Effector memory CD8-positive, alpha-beta T cell (primary cell): ENCODE results near the gene HTR4.
"Not testable (repeated sequence)": the region's sequence is repeated elsewhere in the genome, so short reads cannot be mapped to it uniquely, and the experiment has no call there.

ENCODE experiments used
- ATAC-seq: fragments of 150-1000 bp; cut with Tn5 transposase; replicated peaks from 2 replicates; pipeline ENCODE4 v1.10.0; 2021; ENCODE audit warnings: mild to moderate bottlenecking, moderate library complexity
- DNase-seq, 3 experiments: peaks; one replicate each; pipeline ENCODE4 v3.0.0; 2021
- H3K27ac Mint-ChIP-seq, 2 donors: one replicate each; pipeline ENCODE4 v1.8.0; 2022; ENCODE audit warnings: mild to moderate bottlenecking in 2 of 2, mixed read lengths in 2 of 2, moderate library complexity in 2 of 2
- H3K27me3 Mint-ChIP-seq, 2 donors: one replicate each; pipeline ENCODE4 v1.8.0; 2022; ENCODE audit warnings: mixed read lengths in 2 of 2
- H3K36me3 Mint-ChIP-seq: one replicate; pipeline ENCODE4 v1.8.0; 2022; ENCODE audit warnings: mild to moderate bottlenecking, moderate library complexity, mixed read lengths; ENCODE audit not compliant: insufficient read depth
- H3K4me1 Mint-ChIP-seq, 2 donors: one replicate each; pipeline ENCODE4 v1.8.0; 2022; ENCODE audit warnings: low read depth in 2 of 2, mixed read lengths in 2 of 2
- H3K4me3 Mint-ChIP-seq, 2 donors: one replicate each; pipeline ENCODE4 v1.8.0; 2022; ENCODE audit warnings: mild to moderate bottlenecking in 2 of 2, mixed read lengths in 2 of 2, moderate library complexity in 2 of 2
- H3K9me3 Mint-ChIP-seq, 2 donors: one replicate each; pipeline ENCODE4 v1.8.0; 2022; ENCODE audit warnings: mixed read lengths in 2 of 2

HTR4 gene

GRCh38 chr5:148486456-148486855 is 167.9 kb downstream of the HTR4 start:
- Mint-ChIP-seq H3K27ac (no peak overlapping the region), H3K27me3 (peaks cover 65 to 80% of the 10 kb centered on the region in 2 donors), H3K4me3 (no peak overlapping the region), H3K36me3 (no peaks in the 10 kb centered on the region), H3K4me1 (peaks cover 8 to 9% of the 10 kb centered on the region in 2 donors), H3K9me3 (no peaks in the 10 kb centered on the region)
- DNase-seq (no peak), ATAC-seq (no peak)

GRCh38 chr5:148484651-148485050 is 169.7 kb downstream of the HTR4 start:
- DNase-seq (no peak), ATAC-seq (no peak)
- Mint-ChIP-seq H3K4me3 (no peak overlapping the region), H3K4me1 (peaks cover 8 to 9% of the 10 kb centered on the region in 2 donors), H3K36me3 (no peaks in the 10 kb centered on the region), H3K27me3 (peaks cover 57 to 65% of the 10 kb centered on the region in 2 donors), H3K27ac (no peak overlapping the region), H3K9me3 (no peaks in the 10 kb centered on the region)

- ATAC-seq (no peak), DNase-seq (no peak)
- Mint-ChIP-seq H3K4me3 (no peak overlapping the region), H3K27me3 (peaks cover 48 to 59% of the 10 kb centered on the region in 2 donors), H3K9me3 (no peaks in the 10 kb centered on the region), H3K36me3 (no peaks in the 10 kb centered on the region), H3K27ac (no peak overlapping the region), H3K4me1 (peaks cover 8 to 9% of the 10 kb centered on the region in 2 donors)
These were observed 170.6 kb downstream of the HTR4 start for GRCh38 chr5:148483750-148484149.

- Mint-ChIP-seq H3K36me3 (no peaks in the 10 kb centered on the region), H3K4me3 (no peak overlapping the region), H3K27me3 (peaks cover 53 to 63% of the 10 kb centered on the region in 2 donors), H3K9me3 (no peaks in the 10 kb centered on the region), H3K27ac (no peak overlapping the region), H3K4me1 (peaks cover 8 to 9% of the 10 kb centered on the region in 2 donors)
- DNase-seq (peak; percentile 44 to 61 (median 47)), ATAC-seq (peak; percentile 64)
These were observed 171.4 kb downstream of the HTR4 start for GRCh38 chr5:148482697-148483462.

- ATAC-seq (no peak), DNase-seq (no peak)
- no peak overlapping the region for H3K27ac Mint-ChIP-seq
- peaks cover 53 to 61% of the 10 kb centered on the region in 2 donors for H3K27me3 Mint-ChIP-seq
- H3K36me3 Mint-ChIP-seq: no peaks in the 10 kb centered on the region
- peak overlapping the region in 1 of 2 donors; percentile 1 for H3K4me3 Mint-ChIP-seq
- H3K9me3 Mint-ChIP-seq: no peaks in the 10 kb centered on the region
- H3K4me1 Mint-ChIP-seq: peaks cover 8 to 9% of the 10 kb centered on the region in 2 donors
These were observed 172.1 kb downstream of the HTR4 start for GRCh38 chr5:148482196-148482595.

GRCh38 chr5:148477429-148477828 is 176.9 kb downstream of the HTR4 start:
- DNase-seq (no peak), ATAC-seq (no peak)
- Mint-ChIP-seq H3K9me3 (no peaks in the 10 kb centered on the region), H3K4me3 (no peak overlapping the region), H3K4me1 (peaks cover 4% of the 10 kb centered on the region in 2 donors), H3K27me3 (peaks cover 34 to 41% of the 10 kb centered on the region in 2 donors), H3K27ac (no peak overlapping the region), H3K36me3 (no peaks in the 10 kb centered on the region)

- Mint-ChIP-seq H3K4me1 (no peaks in the 10 kb centered on the region), H3K4me3 (no peak overlapping the region), H3K9me3 (no peaks in the 10 kb centered on the region), H3K27ac (no peak overlapping the region), H3K36me3 (no peaks in the 10 kb centered on the region), H3K27me3 (peaks cover 25 to 33% of the 10 kb centered on the region in 2 donors)
- DNase-seq (no peak), ATAC-seq (no peak)
These were observed 178.0 kb downstream of the HTR4 start for GRCh38 chr5:148476302-148476701.

- Mint-ChIP-seq H3K27ac (no peak overlapping the region), H3K36me3 (no peaks in the 10 kb centered on the region), H3K9me3 (no peaks in the 10 kb centered on the region), H3K27me3 (peaks cover 25 to 33% of the 10 kb centered on the region in 2 donors), H3K4me3 (no peak overlapping the region), H3K4me1 (no peaks in the 10 kb centered on the region)
- DNase-seq (no peak), ATAC-seq (no peak)
These were observed 180.3 kb downstream of the HTR4 start for GRCh38 chr5:148474025-148474511.

GRCh38 chr5:148471379-148471778 is 182.9 kb downstream of the HTR4 start:
- no peak for DNase-seq
- no peaks in the 10 kb centered on the region for H3K36me3 Mint-ChIP-seq
- ATAC-seq: no peak
- H3K4me1 Mint-ChIP-seq: no peaks in the 10 kb centered on the region
- H3K9me3 Mint-ChIP-seq: no peaks in the 10 kb centered on the region
- H3K27me3 Mint-ChIP-seq: peaks cover 8 to 10% of the 10 kb centered on the region in 2 donors
- no peak overlapping the region for H3K4me3 Mint-ChIP-seq
- no peak overlapping the region for H3K27ac Mint-ChIP-seq

GRCh38 chr5:148469501-148469935 is 184.8 kb downstream of the HTR4 start:
- peaks cover 0 to 7% of the 10 kb centered on the region in 2 donors for H3K27me3 Mint-ChIP-seq
- no peaks in the 10 kb centered on the region for H3K4me1 Mint-ChIP-seq
- H3K27ac Mint-ChIP-seq: no peak overlapping the region
- ATAC-seq (no peak), DNase-seq (no peak)
- no peaks in the 10 kb centered on the region for H3K9me3 Mint-ChIP-seq
- no peak overlapping the region for H3K4me3 Mint-ChIP-seq
- H3K36me3 Mint-ChIP-seq: no peaks in the 10 kb centered on the region

- H3K27me3 Mint-ChIP-seq, H3K27ac Mint-ChIP-seq, H3K36me3 Mint-ChIP-seq, H3K4me3 Mint-ChIP-seq, H3K4me1 Mint-ChIP-seq, H3K9me3 Mint-ChIP-seq, DNase-seq, ATAC-seq: not testable (repeated sequence)
These were observed 185.6 kb downstream of the HTR4 start for GRCh38 chr5:148468746-148469145.

- Mint-ChIP-seq H3K36me3 (no peaks in the 10 kb centered on the region), H3K4me1 (no peaks in the 10 kb centered on the region), H3K27ac (no peak overlapping the region), H3K4me3 (no peak overlapping the region), H3K9me3 (no peaks in the 10 kb centered on the region), H3K27me3 (peaks cover 0 to 7% of the 10 kb centered on the region in 2 donors)
- no peak for ATAC-seq
- DNase-seq: no peak
These were observed 186.4 kb downstream of the HTR4 start for GRCh38 chr5:148467958-148468357.

- ATAC-seq (no peak), DNase-seq (no peak)
- H3K9me3 Mint-ChIP-seq: no peaks in the 10 kb centered on the region
- peaks cover 0 to 7% of the 10 kb centered on the region in 2 donors for H3K27me3 Mint-ChIP-seq
- H3K4me1 Mint-ChIP-seq: no peaks in the 10 kb centered on the region
- H3K27ac Mint-ChIP-seq: no peak overlapping the region
- H3K4me3 Mint-ChIP-seq: no peak overlapping the region
- H3K36me3 Mint-ChIP-seq: no peaks in the 10 kb centered on the region
These were observed 188.1 kb downstream of the HTR4 start for GRCh38 chr5:148466236-148466580.
